CD4-positive, alpha-beta memory T cell (primary cell): ENCODE measurements around the gene RSPRY1. TPM values are rescaled to one million over a fixed set of nuclear protein-coding genes. Genes with fewer than 3 reads are reported as not detected.

Experiments used
- CTCF ChIA-PET: fragments of 350-600 bp; sonication (Branson Sonifier 250); formaldehyde crosslinking; loops from one replicate; lab custom pipeline; 2021; ENCODE audit warnings: inconsistent platforms; ENCODE audit not compliant: partially characterized antibody; lab: Charles Lee
- POLR2A ChIA-PET: fragments of 350-600 bp; sonication (Branson Sonifier 250); formaldehyde crosslinking; loops from one replicate; lab custom pipeline; 2021; ENCODE audit not compliant: partially characterized antibody; lab: Charles Lee
- DNase-seq, 5 donors: peaks; one replicate each; pipeline versions ENCODE4 v3.0.0 to v3.0.0-alpha.2; 2020 to 2022; ENCODE audit warnings: mixed read lengths in 1 of 5
- H3K27ac ChIP-seq: one replicate; pipeline ENCODE4 v1.7.0; 2013; ENCODE audit warnings: low read depth, low read length
- H3K27me3 ChIP-seq: 2 replicates; pipeline ENCODE4 v1.7.0; 2013; ENCODE audit warnings: mild to moderate bottlenecking, low read length, moderate library complexity; ENCODE audit not compliant: insufficient read depth
- H3K36me3 ChIP-seq: 2 replicates; pipeline ENCODE4 v1.7.0; 2013; ENCODE audit warnings: mild to moderate bottlenecking, low read length, moderate library complexity; ENCODE audit not compliant: insufficient read depth
- H3K4me1 ChIP-seq: 2 replicates; pipeline ENCODE4 v1.7.0; 2013; ENCODE audit warnings: mild to moderate bottlenecking, low read length, moderate library complexity; ENCODE audit not compliant: insufficient read depth
- H3K4me3 ChIP-seq, 2 donors: one replicate each; pipeline ENCODE4 v1.7.0; 2013; ENCODE audit warnings: low read length in 2 of 2, mild to moderate bottlenecking in 1 of 2
- H3K9me3 ChIP-seq, 2 donors: one replicate each; pipeline ENCODE4 v1.7.0; 2013; ENCODE audit warnings: low read length in 2 of 2, control low read depth in 1 of 2; ENCODE audit not compliant: control insufficient read depth in 1 of 2
- H3K27ac Mint-ChIP-seq, 7 donors: one replicate each; pipeline ENCODE4 v1.8.0; 2020 to 2021; ENCODE audit warnings: mixed read lengths in 7 of 7, mild to moderate bottlenecking in 6 of 7, inconsistent platforms in 3 of 7, moderate library complexity in 3 of 7
- H3K27me3 Mint-ChIP-seq, 2 donors: one replicate each; pipeline ENCODE4 v1.8.0; 2020 to 2021; ENCODE audit warnings: mixed read lengths in 2 of 2
- H3K36me3 Mint-ChIP-seq, 2 donors: one replicate each; pipeline ENCODE4 v1.8.0; 2020 to 2021; ENCODE audit warnings: mixed read lengths in 2 of 2, inconsistent platforms in 1 of 2, mild to moderate bottlenecking in 1 of 2
- H3K4me1 Mint-ChIP-seq, 4 donors: one replicate each; pipeline ENCODE4 v1.8.0; 2020 to 2021; ENCODE audit warnings: mixed read lengths in 4 of 4, mild to moderate bottlenecking in 1 of 4
- H3K4me3 Mint-ChIP-seq, 8 donors: one replicate each; pipeline ENCODE4 v1.8.0; 2020 to 2021; ENCODE audit warnings: mixed read lengths in 8 of 8, mild to moderate bottlenecking in 7 of 8, moderate library complexity in 6 of 8, inconsistent platforms in 3 of 8
- H3K9me3 Mint-ChIP-seq, 8 donors: one replicate each; pipeline ENCODE4 v1.8.0; 2020 to 2021; ENCODE audit warnings: mixed read lengths in 8 of 8, mild to moderate bottlenecking in 5 of 8, inconsistent platforms in 3 of 8, moderate library complexity in 1 of 8
- intact Hi-C: fragments of 100-400 bp; cut with micrococcal nuclease; formaldehyde crosslinking; loops from one replicate; pipeline ENCODE4 v1.15.1; 2023
- polyA plus RNA-seq, 2 donors: library from polyadenylated mRNA; unstranded; fragments of 300-500 nt; fragmentation: Illumina TruSeq; gene quantifications; one replicate each; pipeline ENCODE4 v1.2.3, GENCODE V29; 2021
- total RNA-seq, 2 experiments: library from RNA; stranded (reverse); gene quantifications; one replicate each; pipeline ENCODE4 v1.2.3, GENCODE V29; 2021

RSPRY1 gene
- total and polyA plus RNA-seq, 4 experiments from 2014 or later = 28.5 to 38.0 (median 33.4) TPM

DNA sequence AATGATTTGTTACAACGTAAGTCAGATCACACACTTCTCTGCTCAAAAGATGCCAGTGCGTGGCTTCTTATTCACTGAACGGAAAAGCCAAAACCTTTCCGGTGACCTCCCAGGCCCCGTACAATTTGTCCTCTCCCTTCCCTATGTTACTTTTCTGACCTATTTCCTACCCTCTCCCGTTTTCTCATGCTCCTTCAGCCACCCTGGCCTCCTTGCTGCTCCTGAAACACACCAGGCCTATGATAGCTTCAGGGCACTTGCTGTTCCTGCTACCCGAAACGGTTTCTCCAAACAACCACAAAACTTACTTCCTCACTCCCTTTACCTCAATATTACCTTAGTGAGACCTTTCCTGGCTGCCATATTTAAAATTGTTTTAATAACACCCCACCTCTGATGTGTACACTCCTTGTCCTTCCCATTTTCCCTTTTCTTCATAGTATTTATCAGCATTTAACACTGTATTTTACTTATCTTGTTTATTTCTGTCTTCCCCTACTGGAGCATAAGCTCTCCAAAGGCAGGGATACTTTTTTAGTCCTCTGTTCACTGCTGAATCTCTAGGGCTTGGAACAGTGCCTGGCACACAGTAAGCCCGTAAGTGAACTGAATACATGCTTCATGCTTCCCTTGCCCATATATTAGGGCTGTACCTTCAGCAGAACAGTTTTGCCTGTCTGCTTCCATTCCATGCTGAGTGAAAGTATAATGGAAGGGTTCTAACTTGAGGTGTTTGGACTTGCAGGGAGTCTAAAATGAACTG lies 48.0 kb downstream of the RSPRY1 start:
- H3K27ac Mint-ChIP-seq = peak overlapping the region in 2 of 7 donors; percentile 7 to 49
- no peak overlapping the region for H3K4me3 Mint-ChIP-seq
- POLR2A ChIA-PET = no interaction called here
- no peaks in the 10 kb centered on the region for H3K27me3 ChIP-seq
- no peaks in the 10 kb centered on the region for H3K9me3 Mint-ChIP-seq
- no peak for DNase-seq
- H3K4me1 Mint-ChIP-seq = no peaks in the 10 kb centered on the region
- intact Hi-C loops = no loop called here
- H3K27ac ChIP-seq = no peak overlapping the region
- H3K4me3 ChIP-seq = no peak overlapping the region
- H3K9me3 ChIP-seq = no peaks in the 10 kb centered on the region
- no peaks in the 10 kb centered on the region for H3K4me1 ChIP-seq
- no peaks in the 10 kb centered on the region for H3K27me3 Mint-ChIP-seq
- CTCF ChIA-PET = no interaction called here
- peaks cover 66 to 77% of the 10 kb centered on the region in 2 donors for H3K36me3 Mint-ChIP-seq
- H3K36me3 ChIP-seq = peaks cover 56% of the 10 kb centered on the region

DNA sequence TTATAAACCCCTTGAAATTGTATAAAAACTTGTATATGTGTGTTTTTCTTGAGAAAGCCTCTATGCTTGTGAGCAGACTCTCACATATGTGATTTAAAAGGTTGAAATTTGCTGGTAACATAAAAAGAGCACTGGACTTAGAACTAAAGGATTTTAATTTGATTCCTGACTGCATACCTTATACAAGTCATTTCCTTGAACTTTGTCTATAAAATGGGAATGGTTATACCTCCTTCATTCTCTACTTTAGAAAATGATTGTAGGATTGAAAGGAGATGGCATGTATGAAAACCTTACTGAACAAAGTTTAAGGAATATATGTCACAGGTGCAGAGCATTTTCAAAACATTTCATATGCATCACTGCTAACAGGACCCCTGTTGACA lies 48.6 kb downstream of the RSPRY1 start:
- ChIA-PET POLR2A (no interaction called here), CTCF (no interaction called here)
- H3K9me3 Mint-ChIP-seq = no peaks in the 10 kb centered on the region
- Histone ChIP-seq H3K36me3 (peaks cover 58% of the 10 kb centered on the region), H3K9me3 (no peaks in the 10 kb centered on the region), H3K4me1 (no peaks in the 10 kb centered on the region), H3K27ac (no peak overlapping the region), H3K4me3 (no peak overlapping the region), H3K27me3 (no peaks in the 10 kb centered on the region)
- no peak overlapping the region for H3K4me3 Mint-ChIP-seq
- no peaks in the 10 kb centered on the region for H3K4me1 Mint-ChIP-seq
- no peaks in the 10 kb centered on the region for H3K27me3 Mint-ChIP-seq
- H3K27ac Mint-ChIP-seq = no peak overlapping the region
- intact Hi-C loops = no loop called here
- H3K36me3 Mint-ChIP-seq = peaks cover 68 to 75% of the 10 kb centered on the region in 2 donors
- no peak for DNase-seq

DNA sequence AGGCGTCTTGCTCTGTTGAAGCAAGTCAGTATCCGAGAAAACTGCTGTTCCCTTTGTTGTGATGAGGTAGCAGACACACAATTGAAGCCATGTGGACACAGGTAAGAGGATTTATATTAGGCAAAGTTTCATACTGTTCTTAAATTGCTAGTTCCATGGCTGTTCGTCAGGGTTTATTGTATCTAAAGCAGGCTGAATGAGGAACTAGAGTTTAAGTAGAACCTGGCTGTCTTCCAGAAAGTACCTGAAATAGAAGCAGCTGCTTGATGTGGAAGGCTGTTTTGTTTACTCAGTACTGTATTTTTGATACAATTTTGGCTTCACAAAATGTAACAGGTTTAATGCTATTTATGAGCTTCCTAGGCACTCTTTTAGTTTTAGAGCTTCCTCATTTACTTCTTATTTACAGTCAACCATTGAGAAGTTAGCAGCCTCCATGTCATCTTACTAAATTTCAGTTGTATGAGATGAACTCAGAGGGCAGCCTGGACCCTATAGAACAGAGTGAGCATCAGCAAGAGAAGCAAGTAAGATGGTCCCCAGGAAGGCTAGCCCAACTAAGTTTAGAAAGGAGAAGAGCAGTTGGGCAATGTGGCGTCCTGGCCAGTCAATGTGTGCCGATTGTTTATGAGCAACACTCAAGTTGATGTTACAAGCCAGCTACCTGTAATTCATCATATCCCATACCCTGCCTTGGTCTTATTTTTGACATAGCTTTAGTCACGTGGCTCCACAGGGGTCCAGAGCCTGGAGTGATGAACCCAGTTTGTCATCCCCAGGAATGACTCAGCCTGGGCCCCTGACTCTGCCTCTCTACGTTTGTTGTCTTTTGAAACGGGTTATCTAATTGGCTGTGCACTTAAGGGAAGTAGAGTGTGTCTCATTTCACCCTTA lies 49.2 kb downstream of the RSPRY1 start:
- DNase-seq = no peak
- H3K9me3 ChIP-seq = no peaks in the 10 kb centered on the region
- intact Hi-C loops = no loop called here
- H3K4me1 Mint-ChIP-seq = no peaks in the 10 kb centered on the region
- H3K4me3 ChIP-seq = no peak overlapping the region
- no peaks in the 10 kb centered on the region for H3K27me3 Mint-ChIP-seq
- POLR2A ChIA-PET = no interaction called here
- no peaks in the 10 kb centered on the region for H3K4me1 ChIP-seq
- no peaks in the 10 kb centered on the region for H3K27me3 ChIP-seq
- H3K27ac ChIP-seq = no peak overlapping the region
- peak overlapping the region in 4 of 7 donors; percentile 14 to 46 (median 28) for H3K27ac Mint-ChIP-seq
- CTCF ChIA-PET = no interaction called here
- no peaks in the 10 kb centered on the region for H3K9me3 Mint-ChIP-seq
- no peak overlapping the region for H3K4me3 Mint-ChIP-seq
- peaks cover 56% of the 10 kb centered on the region for H3K36me3 ChIP-seq
- peaks cover 69 to 73% of the 10 kb centered on the region in 2 donors for H3K36me3 Mint-ChIP-seq

DNA sequence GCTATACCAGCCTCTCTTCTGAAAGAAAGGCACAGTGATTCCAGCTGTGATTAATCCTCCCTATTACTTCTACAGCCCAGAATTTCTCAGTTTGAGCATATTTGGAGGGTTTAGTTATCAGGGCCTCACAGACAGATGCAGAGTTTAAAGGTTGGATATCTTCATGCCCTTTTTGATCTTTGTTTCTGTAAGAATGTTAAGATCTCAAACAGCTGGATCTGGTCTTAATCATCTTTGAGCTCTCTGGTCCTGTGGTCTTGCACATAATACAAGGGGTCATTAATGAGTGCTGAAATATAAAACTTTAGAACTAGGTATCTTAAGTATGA lies 49.9 kb downstream of the RSPRY1 start:
- peak overlapping the region in 3 of 7 donors; percentile 10 to 40 (median 16) for H3K27ac Mint-ChIP-seq
- POLR2A ChIA-PET = interaction anchor here (0.7 kb wide), 1 partner anchor 9 kb away, joined by 3 read pairs; the partner anchor contains the start of gene ARL2BP

DNA sequence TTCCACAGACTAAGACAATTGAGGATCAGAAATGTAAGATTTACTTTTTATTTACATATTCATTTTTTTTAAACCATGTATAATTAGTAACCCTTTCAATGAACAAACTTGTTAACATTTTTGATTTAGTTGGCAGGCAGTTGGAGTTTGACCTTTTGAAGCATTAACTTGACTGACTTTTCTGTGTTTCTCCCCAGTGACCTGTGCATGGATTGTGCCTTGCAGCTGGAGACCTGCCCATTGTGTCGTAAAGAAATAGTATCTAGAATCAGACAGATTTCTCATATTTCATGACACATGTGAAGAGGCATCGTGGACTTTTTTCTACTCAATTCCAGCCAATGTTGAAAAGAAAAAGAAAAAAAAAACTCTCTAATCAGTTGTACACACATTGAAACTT lies 52.6 kb downstream of the RSPRY1 start:
- no peaks in the 10 kb centered on the region for H3K27me3 ChIP-seq
- H3K27ac ChIP-seq = no peak overlapping the region
- no peaks in the 10 kb centered on the region for H3K4me1 Mint-ChIP-seq
- H3K9me3 Mint-ChIP-seq = no peaks in the 10 kb centered on the region
- peak overlapping the region in 1 of 7 donors; percentile 47 for H3K27ac Mint-ChIP-seq
- POLR2A ChIA-PET = no interaction called here
- H3K9me3 ChIP-seq = no peaks in the 10 kb centered on the region
- no peak overlapping the region for H3K4me3 Mint-ChIP-seq
- H3K4me1 ChIP-seq = no peaks in the 10 kb centered on the region
- CTCF ChIA-PET = no interaction called here
- intact Hi-C loops = no loop called here
- H3K4me3 ChIP-seq = no peak overlapping the region
- H3K27me3 Mint-ChIP-seq = no peaks in the 10 kb centered on the region
- H3K36me3 ChIP-seq = peaks cover 31% of the 10 kb centered on the region
- DNase-seq = no peak
- peaks cover 44 to 45% of the 10 kb centered on the region in 2 donors for H3K36me3 Mint-ChIP-seq

More for the DNA sequence above, 49.9 kb downstream of the RSPRY1 start:
- Mint-ChIP-seq H3K9me3 (no peaks in the 10 kb centered on the region), H3K27me3 (no peaks in the 10 kb centered on the region), H3K36me3 (peaks cover 63 to 67% of the 10 kb centered on the region in 2 donors), H3K4me1 (no peaks in the 10 kb centered on the region), H3K4me3 (no peak overlapping the region)
- peaks cover 50% of the 10 kb centered on the region for H3K36me3 ChIP-seq
- no peaks in the 10 kb centered on the region for H3K27me3 ChIP-seq
- H3K4me1 ChIP-seq = no peaks in the 10 kb centered on the region
- H3K9me3 ChIP-seq = no peaks in the 10 kb centered on the region
- CTCF ChIA-PET = no interaction called here
- DNase-seq = no peak
- intact Hi-C loops = no loop called here
- no peak overlapping the region for H3K27ac ChIP-seq
- H3K4me3 ChIP-seq = no peak overlapping the region

DNA sequence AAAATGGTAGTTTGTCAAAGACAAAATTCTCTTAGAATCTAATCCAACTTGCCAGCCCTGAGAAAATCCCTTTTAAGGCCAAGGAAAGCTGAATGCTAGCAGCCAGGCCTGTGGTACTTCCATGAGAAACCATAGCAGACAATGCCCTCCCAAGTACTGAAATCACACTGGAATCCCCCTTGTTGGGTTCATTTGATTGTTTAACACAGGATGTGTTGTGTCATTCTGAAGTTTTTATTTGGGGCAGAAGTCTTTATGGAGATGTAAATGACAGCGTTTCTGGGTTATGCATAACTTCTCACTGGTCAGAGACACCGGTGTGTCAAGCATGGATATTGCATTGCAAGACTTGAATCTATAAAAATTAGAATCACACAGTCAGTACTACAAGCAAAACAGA lies 53.0 kb downstream of the RSPRY1 start:
- H3K27me3 Mint-ChIP-seq = no peaks in the 10 kb centered on the region
- Histone ChIP-seq H3K4me1 (peaks cover 3% of the 10 kb centered on the region), H3K27me3 (no peaks in the 10 kb centered on the region), H3K36me3 (peaks cover 31% of the 10 kb centered on the region), H3K4me3 (no peak overlapping the region), H3K9me3 (no peaks in the 10 kb centered on the region), H3K27ac (no peak overlapping the region)
- ChIA-PET CTCF (no interaction called here), POLR2A (no interaction called here)
- DNase-seq = no peak
- H3K4me1 Mint-ChIP-seq = peaks cover 0 to 3% (median 1%) of the 10 kb centered on the region in 4 donors
- no peak overlapping the region for H3K4me3 Mint-ChIP-seq
- peak overlapping the region in 2 of 7 donors; percentile 47 to 68 for H3K27ac Mint-ChIP-seq
- intact Hi-C loops = no loop called here
- H3K36me3 Mint-ChIP-seq = peaks cover 40% of the 10 kb centered on the region in 2 donors
- H3K9me3 Mint-ChIP-seq = no peaks in the 10 kb centered on the region

DNA sequence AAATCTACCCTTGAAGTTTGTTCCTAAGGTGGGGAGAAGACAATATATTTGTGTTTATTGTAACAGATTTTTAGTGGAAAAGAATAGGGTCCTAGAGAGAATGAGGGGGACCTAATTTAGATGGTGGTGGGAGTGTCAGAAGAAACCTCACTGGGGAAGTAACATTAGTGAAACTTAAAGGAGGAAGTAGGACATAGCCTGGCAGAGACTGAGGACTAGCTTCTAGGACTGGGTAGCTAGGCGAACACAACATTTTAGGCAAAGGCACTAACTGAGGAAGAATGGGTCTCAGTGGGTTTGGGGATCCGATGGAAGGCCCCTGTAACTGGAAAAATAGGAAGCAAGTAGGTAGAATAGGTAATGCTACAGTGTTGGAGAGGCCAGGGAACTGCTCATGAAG lies 54.7 kb downstream of the RSPRY1 start:
- H3K9me3 ChIP-seq = no peaks in the 10 kb centered on the region
- H3K4me3 ChIP-seq = no peak overlapping the region
- ChIA-PET CTCF (interaction anchor here (0.6 to 3.1 kb wide), 3 partner anchors 9 to 1090 kb away, joined by 3 to 12 read pairs (median 3); no protein-coding TSS in a partner anchor), POLR2A (interaction anchor here (1.2 kb wide), 1 partner anchor 26 kb away, joined by 3 read pairs; no protein-coding TSS in a partner anchor)
- H3K36me3 Mint-ChIP-seq = peaks cover 25 to 30% of the 10 kb centered on the region in 2 donors
- H3K27me3 ChIP-seq = no peaks in the 10 kb centered on the region
- H3K27ac Mint-ChIP-seq = peak overlapping the region in 5 of 7 donors; percentile 23 to 80 (median 59)
- peaks cover 13% of the 10 kb centered on the region for H3K4me1 ChIP-seq
- H3K27me3 Mint-ChIP-seq = no peaks in the 10 kb centered on the region
- DNase-seq = no peak
- intact Hi-C loops = loop anchor here (5.0 kb wide), 1 partner anchor 886 kb away; the partner anchor contains the start of gene CFAP20
- H3K4me3 Mint-ChIP-seq = no peak overlapping the region
- H3K4me1 Mint-ChIP-seq = peaks cover 8 to 16% (median 12%) of the 10 kb centered on the region in 4 donors
- no peak overlapping the region for H3K27ac ChIP-seq
- peaks cover 14% of the 10 kb centered on the region for H3K36me3 ChIP-seq
- no peaks in the 10 kb centered on the region for H3K9me3 Mint-ChIP-seq
